COLO668 (cell line): ENCODE results near the gene PHLDA2.

ENCODE experiments used
- DNase-seq: peaks from one replicate; lab custom pipeline; 2025; ENCODE audit not compliant: unreplicated experiment; lab: John Stamatoyannopoulos, UW

The PHLDA2 gene, protein sequence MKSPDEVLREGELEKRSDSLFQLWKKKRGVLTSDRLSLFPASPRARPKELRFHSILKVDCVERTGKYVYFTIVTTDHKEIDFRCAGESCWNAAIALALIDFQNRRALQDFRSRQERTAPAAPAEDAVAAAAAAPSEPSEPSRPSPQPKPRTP

GRCh38 chr11:2928605-2929530 is at the start of gene PHLDA2:
PHLDA2 (minus strand) TSS chr11:2929420; CDS start chr11:2929364, 56 bp downstream.
- DNase-seq, result peak; percentile 61

GRCh38 chr11:2977113-2977512 is 47.9 kb upstream of the PHLDA2 start:
- no peak for DNase-seq

DNA sequence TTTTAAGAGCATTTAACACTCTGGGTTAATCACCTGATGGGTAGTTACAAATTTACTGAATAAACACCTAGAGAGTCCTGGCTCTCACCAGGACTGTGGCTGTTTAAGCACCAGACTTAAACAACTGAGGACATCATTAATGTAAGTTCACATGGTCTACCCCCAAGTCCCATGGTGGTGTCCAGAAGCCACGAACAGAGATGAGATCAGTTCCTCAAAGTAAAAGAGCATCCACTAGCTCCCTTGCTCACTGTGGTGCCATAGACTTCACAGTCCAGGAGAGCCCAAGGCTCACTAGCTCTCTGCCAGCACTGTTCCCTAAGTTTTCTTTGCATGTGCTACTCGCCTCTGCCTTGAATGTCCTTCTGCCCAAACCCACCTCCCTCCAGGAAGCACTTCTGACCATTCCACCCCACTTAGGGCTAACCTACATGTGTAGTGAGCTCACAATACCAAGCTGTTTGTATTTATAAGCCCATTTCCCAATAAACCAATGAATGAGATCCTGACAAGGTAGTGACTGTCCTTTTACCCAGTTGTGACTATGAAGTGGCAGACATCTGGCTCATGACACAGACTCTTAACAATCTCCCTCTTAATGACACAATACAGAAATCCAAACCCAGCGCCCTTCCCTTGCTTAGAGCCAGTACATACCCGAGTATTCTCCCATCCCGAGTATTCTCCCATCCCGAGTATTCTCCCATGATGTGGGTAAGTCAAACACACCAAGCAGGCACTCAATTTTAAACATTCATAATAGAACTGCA is 47.3 kb upstream of the PHLDA2 start:
- DNase-seq, result no peak

GRCh38 chr11:2975594-2975993 is 46.4 kb upstream of the PHLDA2 start:
- DNase-seq, result peak; percentile 9

DNA sequence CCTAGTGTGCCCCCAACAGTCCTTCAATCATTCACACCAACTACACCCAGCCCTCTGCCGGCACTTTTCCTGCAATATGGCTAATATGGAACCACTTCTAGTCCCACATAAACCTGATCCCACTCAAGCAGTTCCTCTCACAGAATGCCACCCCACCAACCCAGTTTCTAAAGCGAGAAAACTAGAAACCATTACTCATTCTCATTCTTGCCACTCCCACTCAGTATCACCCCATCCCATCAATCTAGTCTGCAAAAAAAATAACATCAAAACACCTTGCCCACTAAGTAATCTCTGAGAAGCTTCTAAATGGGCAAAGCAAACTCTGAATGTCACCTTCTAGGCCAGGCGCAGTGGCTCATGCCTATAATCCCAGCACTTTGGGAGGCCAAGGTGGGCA is 45.1 kb upstream of the PHLDA2 start:
- no peak for DNase-seq

DNA sequence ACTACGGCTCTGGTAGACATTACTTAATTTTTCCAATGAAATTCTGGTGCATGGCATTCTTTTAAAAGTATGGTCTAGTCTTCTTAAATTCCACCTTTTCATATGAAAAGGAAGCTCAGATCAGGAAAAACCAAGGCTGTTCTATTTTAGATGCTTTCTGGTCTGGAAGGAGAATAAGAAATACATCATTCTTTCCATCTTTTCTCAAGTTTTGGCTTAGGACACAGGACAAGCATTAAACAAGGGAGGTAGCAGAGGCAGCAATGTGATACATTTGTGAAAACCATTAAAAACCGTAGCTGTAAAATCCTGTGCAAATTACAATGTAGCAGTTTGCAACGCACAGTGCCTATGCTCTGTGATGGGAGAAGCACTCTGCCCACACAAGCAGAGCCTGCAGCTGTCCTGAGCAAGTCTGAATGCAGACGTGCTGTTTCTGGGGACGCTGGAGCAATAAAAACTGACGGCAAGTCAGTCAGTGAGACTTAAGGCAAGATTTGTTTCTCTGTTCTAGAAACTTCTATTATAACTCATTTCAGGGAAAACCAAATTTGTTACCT is 39.2 kb upstream of the PHLDA2 start:
- DNase-seq, result no peak

GRCh38 chr11:2964782-2965181 is 35.6 kb upstream of the PHLDA2 start:
- DNase-seq, result no peak

DNA sequence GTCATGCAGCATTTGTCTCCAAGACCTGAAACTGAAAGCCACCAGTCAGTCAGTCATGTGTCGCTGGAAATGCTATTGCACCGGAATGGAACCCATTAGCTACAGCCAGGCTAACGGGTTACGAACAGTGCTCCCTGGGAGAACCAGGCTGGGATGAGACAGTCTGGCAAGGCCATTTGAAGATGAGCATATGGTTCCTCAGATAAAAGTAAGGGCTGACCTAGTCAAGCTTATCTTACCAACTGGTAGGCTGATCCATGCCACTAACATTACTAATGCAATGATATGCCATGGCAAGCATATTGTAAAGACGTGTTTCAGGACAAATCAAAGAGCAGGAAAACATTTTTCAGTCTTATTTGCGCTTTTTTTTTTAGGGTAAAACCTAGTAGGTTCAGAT is 34.5 kb upstream of the PHLDA2 start:
- DNase-seq, result no peak

DNA sequence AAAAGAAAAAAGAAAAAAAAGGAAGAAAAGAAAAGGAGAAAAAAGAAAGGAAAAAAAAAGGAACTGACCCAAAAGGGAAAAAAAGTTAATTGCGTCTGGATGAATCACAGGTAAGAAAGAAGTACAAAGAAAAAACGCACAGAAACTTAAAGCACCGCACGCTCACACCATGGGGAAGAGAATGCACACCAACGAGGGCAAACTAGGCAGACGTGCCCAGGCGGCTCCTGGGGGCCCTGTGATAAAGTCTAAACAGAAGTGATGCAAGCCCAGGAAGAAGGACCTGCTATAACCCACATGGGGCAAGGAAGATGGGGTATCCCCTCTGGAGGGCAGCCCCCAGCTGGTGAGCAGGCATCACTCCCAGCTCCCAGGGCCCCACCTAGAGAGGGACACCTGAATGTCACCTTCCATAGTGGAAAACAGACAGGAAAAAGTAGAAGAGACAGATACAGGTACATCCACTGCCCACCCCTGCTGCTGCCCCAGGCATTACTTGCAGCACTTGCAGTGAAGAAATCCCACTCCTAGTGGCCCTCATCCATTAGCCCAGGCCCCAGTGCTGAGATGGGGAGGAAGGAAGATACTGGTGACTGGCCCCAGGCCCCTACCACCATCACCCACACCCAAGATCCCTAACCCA is 34.0 kb upstream of the PHLDA2 start:
- no peak for DNase-seq

DNA sequence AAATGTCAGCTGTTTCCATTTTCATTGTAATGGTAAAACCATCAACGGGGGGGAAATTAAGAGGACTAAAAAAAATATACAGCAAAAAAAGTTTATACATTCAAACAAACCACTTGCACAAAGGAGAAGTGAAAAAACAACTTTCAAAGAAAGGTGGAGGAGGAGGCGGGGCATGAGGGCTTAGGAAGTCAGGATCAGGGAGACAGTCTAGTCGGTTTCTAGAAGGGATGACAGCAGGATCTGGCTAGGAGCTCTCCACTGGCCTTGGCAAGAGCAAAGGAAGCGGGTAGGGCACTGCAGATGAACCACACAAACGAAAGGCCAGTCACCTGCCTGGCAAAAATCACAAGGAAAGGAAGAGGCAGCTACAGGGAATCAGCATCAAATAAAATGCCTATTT is 31.9 kb upstream of the PHLDA2 start:
- no peak for DNase-seq

DNA sequence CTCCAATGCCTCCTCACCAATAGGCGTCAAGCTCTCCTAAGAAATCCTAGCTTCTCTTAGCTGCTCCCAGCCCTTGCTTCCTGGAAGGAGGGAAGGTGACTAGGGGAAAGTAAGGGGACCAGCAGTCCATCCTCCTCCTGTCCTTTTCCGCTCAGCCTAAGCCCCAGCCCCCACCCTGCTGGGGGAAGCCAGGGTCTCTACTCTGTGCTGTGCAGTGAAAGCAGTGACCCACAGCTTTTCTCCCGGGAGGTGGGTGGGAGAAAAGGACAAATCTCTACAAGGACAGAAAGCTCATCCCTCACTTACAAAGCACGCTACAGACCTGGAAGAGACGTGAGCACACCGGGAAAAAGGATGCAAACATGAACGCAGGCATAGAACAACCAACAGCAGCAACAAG is 30.9 kb upstream of the PHLDA2 start:
- DNase-seq, result no peak

- DNase-seq, result no peak
Measured at GRCh38 chr11:2958251-2958650, 29.0 kb upstream of the PHLDA2 start.

GRCh38 chr11:2955906-2956476 is 26.8 kb upstream of the PHLDA2 start:
- DNase-seq, result no peak

DNA sequence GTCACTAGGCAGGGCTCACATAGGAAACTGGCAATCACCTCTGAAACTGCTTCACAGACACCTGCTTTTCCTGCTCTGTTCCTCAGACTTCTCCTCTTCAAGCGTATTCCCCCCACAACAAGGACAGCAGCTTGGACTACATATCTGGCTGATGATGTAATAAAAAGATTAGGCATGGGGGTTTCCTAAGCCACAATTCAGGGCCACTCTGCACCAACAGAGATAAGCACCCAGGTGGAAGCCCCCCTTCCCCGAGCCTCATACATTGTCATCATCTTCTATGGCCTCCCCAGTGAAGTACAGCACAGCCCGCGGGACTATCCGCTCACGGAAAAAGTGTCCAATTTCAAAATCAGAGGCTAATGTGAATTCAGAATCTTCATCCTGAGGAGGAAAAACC is 25.0 kb upstream of the PHLDA2 start:
- no peak for DNase-seq

DNA sequence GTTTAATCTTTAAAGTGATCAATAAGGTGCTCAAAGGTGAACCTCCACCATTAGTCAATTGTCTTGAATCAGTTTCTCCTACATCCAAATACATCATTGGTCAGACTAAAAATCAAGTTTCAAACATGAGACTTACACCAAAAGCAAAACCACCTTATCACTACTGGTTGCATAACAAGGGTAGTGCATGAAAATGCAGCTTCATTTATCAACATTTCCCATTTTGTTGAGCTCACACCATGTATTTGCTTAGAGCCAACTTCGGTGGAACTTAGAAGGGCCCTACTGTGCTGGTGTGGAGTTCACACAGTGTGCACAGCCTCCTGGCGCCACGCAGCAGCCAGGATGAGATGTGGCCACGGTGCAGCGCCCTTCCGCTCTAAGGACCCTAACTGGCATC is 23.1 kb upstream of the PHLDA2 start:
- DNase-seq, result no peak

GRCh38 chr11:2951231-2952110 is 22.3 kb upstream of the PHLDA2 start:
- no peak for DNase-seq

GRCh38 chr11:2950825-2951224 is 21.6 kb upstream of the PHLDA2 start:
- no peak for DNase-seq

DNA sequence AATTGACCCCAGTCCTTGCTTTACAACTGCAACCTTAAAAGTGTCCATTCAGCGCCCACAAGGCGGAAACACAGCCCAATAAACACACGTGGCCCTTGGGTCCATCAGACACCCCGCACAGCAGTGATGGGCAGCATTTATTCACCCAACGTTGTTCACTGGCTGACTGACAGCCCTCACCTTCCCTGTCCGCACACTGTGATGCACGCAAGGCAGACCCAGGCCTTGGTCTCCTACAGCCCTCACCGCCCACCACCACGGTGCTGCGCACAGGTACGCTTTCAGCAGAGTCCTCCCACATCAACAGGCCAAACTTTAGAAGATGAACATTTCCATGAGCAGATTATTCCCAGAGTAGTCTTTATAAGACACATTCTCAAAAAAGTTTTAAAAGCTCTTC is 20.7 kb upstream of the PHLDA2 start:
- no peak for DNase-seq

- no peak for DNase-seq
Measured at GRCh38 chr11:2947744-2948143, 18.5 kb upstream of the PHLDA2 start.
